Measurements from ENCODE around the gene ICE2.

- TF ChIP-seq BHLHE40 (IDR thresholded peaks at IDR 0.05; ENCODE audit: borderline replicate concordance) (no peak), NFRKB (IDR thresholded peaks at IDR 0.05) (no peak), L3MBTL2 (conservative IDR thresholded peaks at IDR 0.05) (no peak), ELF4 (IDR thresholded peaks at IDR 0.05) (no peak), PKNOX1 (IDR thresholded peaks at IDR 0.05) (no peak), LEF1 (IDR thresholded peaks at IDR 0.05; ENCODE audit: borderline replicate concordance) (no peak), ZNF384 (IDR thresholded peaks at IDR 0.05) (no peak)
Observed at GRCh38 chr15:60462027-60462426, 16.9 kb downstream of the ICE2 start.

Data from HEK293T (cell line).